ENCODE data around the gene LSM14A. TPM values are rescaled to one million over a fixed set of nuclear protein-coding genes. Genes with fewer than 3 reads are reported as not detected.

Gene LSM14A
- total RNA-seq, 1 experiment from 2014 or later: 161 TPM

GRCh38 chr19:34149873-34150272, 22.4 kb upstream of the LSM14A start (continued):
- TF ChIP-seq ZNF532 (CRISPR knock-in tag; IDR thresholded peaks at IDR 0.05; ENCODE audit: borderline replicate concordance) (no peak), FOXJ3 (CRISPR knock-in tag; IDR thresholded peaks at IDR 0.05; ENCODE audit: borderline replicate concordance) (no peak), TP53 (CRISPR knock-in tag; IDR thresholded peaks at IDR 0.05) (no peak), CREM (CRISPR knock-in tag; IDR thresholded peaks at IDR 0.05) (no peak)

GRCh38 chr19:34150558-34150957, 21.7 kb upstream of the LSM14A start:
- ATAC-seq (no peak), DNase-seq (ENCODE audit: low spot score) (no peak)
- H3K36me3 Mint-ChIP-seq: no peaks in the 10 kb centered on the region
- ChIA-PET CTCF (interaction anchor here (0.7 kb wide), 1 partner anchor 453 kb away, joined by 3 read pairs; no protein-coding TSS in a partner anchor), POLR2A (no interaction called here)
- no peaks in the 10 kb centered on the region for H3K9me3 Mint-ChIP-seq
- H3K4me3 Mint-ChIP-seq: no peak overlapping the region
- H3K27ac Mint-ChIP-seq: no peak overlapping the region
- no peaks in the 10 kb centered on the region for H3K27me3 Mint-ChIP-seq (ENCODE audit: low read depth)
- peaks cover under 1% of the 10 kb centered on the region; the same call in 1 of the 2 replicates for H3K4me1 Mint-ChIP-seq
- TF ChIP-seq CTCF (IDR thresholded peaks at IDR 0.05) (no peak), CDX4 (CRISPR knock-in tag; IDR thresholded peaks at IDR 0.05; ENCODE audit: borderline replicate concordance) (no peak), ATF1 (CRISPR knock-in tag; IDR thresholded peaks at IDR 0.05) (no peak)

- ChIA-PET POLR2A (no interaction called here), CTCF (interaction anchor here (0.7 kb wide), 1 partner anchor 452 kb away, joined by 3 read pairs; no protein-coding TSS in a partner anchor)
- H3K36me3 Mint-ChIP-seq: no peaks in the 10 kb centered on the region
- no peak for DNase-seq (ENCODE audit: low spot score)
- no peak for ATAC-seq
- H3K27ac Mint-ChIP-seq: no peak overlapping the region
- no peaks in the 10 kb centered on the region for H3K4me1 Mint-ChIP-seq
- no peaks in the 10 kb centered on the region for H3K9me3 Mint-ChIP-seq
- TF ChIP-seq NFE2L1 (CRISPR knock-in tag; IDR thresholded peaks at IDR 0.05): no peak
- TF ChIP-seq CREM (CRISPR knock-in tag; IDR thresholded peaks at IDR 0.05): no peak
- no peak for TF ChIP-seq FOXP4 (CRISPR knock-in tag; IDR thresholded peaks at IDR 0.05)
- no peak for TF ChIP-seq ZNF138 (CRISPR knock-in tag; conservative IDR thresholded peaks at IDR 0.05)
- no peak for TF ChIP-seq ZBTB21 (CRISPR knock-in tag; IDR thresholded peaks at IDR 0.05; ENCODE audit: borderline replicate concordance)
- no peak overlapping the region for H3K4me3 Mint-ChIP-seq
- H3K27me3 Mint-ChIP-seq (ENCODE audit: low read depth): no peaks in the 10 kb centered on the region
Observed at GRCh38 chr19:34151439-34151838, 20.9 kb upstream of the LSM14A start.

- ATAC-seq: no peak
- POLR2A ChIA-PET: no interaction called here
- Mint-ChIP-seq H3K4me1 (no peaks in the 10 kb centered on the region), H3K27ac (no peak overlapping the region), H3K4me3 (no peak overlapping the region), H3K9me3 (no peaks in the 10 kb centered on the region), H3K27me3 (ENCODE audit: low read depth) (no peaks in the 10 kb centered on the region), H3K36me3 (no peaks in the 10 kb centered on the region)
- CTCF ChIA-PET: interaction anchor here (0.7 kb wide), 1 partner anchor 178 kb away, joined by 3 read pairs; no protein-coding TSS in a partner anchor
- no peak for TF ChIP-seq ATF1 (CRISPR knock-in tag; IDR thresholded peaks at IDR 0.05)
- TF ChIP-seq CTCF (IDR thresholded peaks at IDR 0.05): no peak
- TF ChIP-seq HMGXB4 (CRISPR knock-in tag; IDR thresholded peaks at IDR 0.05): no peak
- TF ChIP-seq FOXJ3 (CRISPR knock-in tag; IDR thresholded peaks at IDR 0.05; ENCODE audit: borderline replicate concordance): no peak
- no peak for DNase-seq (ENCODE audit: low spot score)
Observed at GRCh38 chr19:34154401-34154800, 17.9 kb upstream of the LSM14A start.
